Activated naive CD8-positive, alpha-beta T cell (primary cell): ENCODE results near the gene NTNG1.
A peak's percentile ranks its signal among the peaks of the same experiment; 100 is the strongest.

Source experiments
- H3K27ac Mint-ChIP-seq: one replicate; pipeline ENCODE4 v1.8.0; 2021; ENCODE audit warnings: mixed read lengths
- H3K27me3 Mint-ChIP-seq: one replicate; pipeline ENCODE4 v1.8.0; 2021; ENCODE audit warnings: mixed read lengths
- H3K36me3 Mint-ChIP-seq: one replicate; pipeline ENCODE4 v1.8.0; 2021; ENCODE audit warnings: mixed read lengths
- H3K4me1 Mint-ChIP-seq: one replicate; pipeline ENCODE4 v1.8.0; 2021; ENCODE audit warnings: low read depth, mixed read lengths
- H3K4me3 Mint-ChIP-seq: one replicate; pipeline ENCODE4 v1.8.0; 2021; ENCODE audit warnings: mild to moderate bottlenecking, mixed read lengths
- H3K9me3 Mint-ChIP-seq: one replicate; pipeline ENCODE4 v1.8.0; 2021; ENCODE audit warnings: low read depth, mixed read lengths

The NTNG1 gene

DNA sequence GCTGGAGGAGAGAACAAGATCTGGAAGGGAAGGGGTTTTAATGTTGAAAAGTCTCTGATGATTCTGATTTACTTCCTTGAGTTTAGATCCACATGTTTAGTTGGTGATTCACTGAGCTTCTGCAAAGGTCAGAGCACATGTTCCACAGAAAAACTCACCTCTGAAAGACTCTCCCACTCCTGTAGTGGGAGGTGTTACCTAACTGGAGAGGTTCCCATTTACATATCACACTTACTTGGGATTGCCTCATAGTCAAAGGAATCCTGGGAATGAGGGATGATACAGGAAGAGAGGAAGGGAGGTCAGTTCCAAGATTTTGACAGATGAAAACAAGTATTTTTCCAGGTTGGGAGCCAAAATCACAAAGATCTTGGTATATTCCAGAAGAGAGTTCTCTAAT, 2.7 kb upstream of the NTNG1 start:
- no peak overlapping the region for H3K27ac Mint-ChIP-seq
- no peaks in the 10 kb centered on the region for H3K36me3 Mint-ChIP-seq
- peaks cover 26% of the 10 kb centered on the region for H3K4me1 Mint-ChIP-seq
- H3K27me3 Mint-ChIP-seq, result peaks cover 30% of the 10 kb centered on the region
- H3K4me3 Mint-ChIP-seq, result no peak overlapping the region
- no peaks in the 10 kb centered on the region for H3K9me3 Mint-ChIP-seq

GRCh38 chr1:107138767-107139445, 1.9 kb upstream of the NTNG1 start:
- H3K4me3 Mint-ChIP-seq, result peak overlapping the region; percentile 83
- no peaks in the 10 kb centered on the region for H3K9me3 Mint-ChIP-seq
- no peaks in the 10 kb centered on the region for H3K36me3 Mint-ChIP-seq
- peaks cover 33% of the 10 kb centered on the region for H3K27me3 Mint-ChIP-seq
- H3K4me1 Mint-ChIP-seq, result peaks cover 26% of the 10 kb centered on the region
- no peak overlapping the region for H3K27ac Mint-ChIP-seq

GRCh38 chr1:107139833-107140702, 771 bp upstream of the NTNG1 start:
- H3K4me3 Mint-ChIP-seq, result peak overlapping the region; percentile 83
- no peak overlapping the region for H3K27ac Mint-ChIP-seq
- H3K27me3 Mint-ChIP-seq, result peaks cover 35% of the 10 kb centered on the region
- H3K9me3 Mint-ChIP-seq, result no peaks in the 10 kb centered on the region
- peaks cover 26% of the 10 kb centered on the region for H3K4me1 Mint-ChIP-seq
- no peaks in the 10 kb centered on the region for H3K36me3 Mint-ChIP-seq

DNA sequence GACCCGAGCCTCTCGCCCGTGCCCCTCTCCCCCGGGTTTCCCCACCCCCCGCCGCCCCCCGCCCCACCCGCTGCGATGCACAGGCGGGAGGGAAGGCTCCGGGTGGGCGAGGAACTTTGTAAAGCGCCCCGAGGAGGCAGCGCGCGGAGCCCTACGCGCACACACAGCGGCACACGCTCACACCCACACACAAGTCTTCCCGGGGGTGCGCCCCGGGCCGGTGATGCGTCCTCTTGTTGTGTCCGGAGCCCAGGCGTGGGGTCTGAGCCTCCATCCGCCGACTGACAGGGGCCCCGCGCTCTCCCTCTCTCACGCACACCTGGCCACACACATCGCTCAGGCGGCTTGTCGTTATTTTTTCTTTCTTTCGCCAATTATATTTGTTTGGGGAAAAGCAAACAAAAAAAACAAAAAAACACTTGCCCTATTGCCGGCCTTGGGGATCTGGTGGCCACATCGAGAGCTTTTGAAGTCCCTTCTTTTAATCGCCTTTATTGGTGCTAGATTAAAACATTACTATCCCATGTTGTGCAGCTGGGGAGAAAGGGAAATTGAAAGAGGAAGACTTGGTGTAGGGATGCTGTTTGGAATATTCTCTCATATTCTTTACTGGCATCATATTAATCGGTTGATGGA, 770 bp downstream of the NTNG1 start:
- H3K4me3 Mint-ChIP-seq, result peak overlapping the region; percentile 90
- peaks cover 26% of the 10 kb centered on the region for H3K4me1 Mint-ChIP-seq
- H3K9me3 Mint-ChIP-seq, result no peaks in the 10 kb centered on the region
- no peaks in the 10 kb centered on the region for H3K36me3 Mint-ChIP-seq
- no peak overlapping the region for H3K27ac Mint-ChIP-seq
- H3K27me3 Mint-ChIP-seq, result peaks cover 39% of the 10 kb centered on the region

DNA sequence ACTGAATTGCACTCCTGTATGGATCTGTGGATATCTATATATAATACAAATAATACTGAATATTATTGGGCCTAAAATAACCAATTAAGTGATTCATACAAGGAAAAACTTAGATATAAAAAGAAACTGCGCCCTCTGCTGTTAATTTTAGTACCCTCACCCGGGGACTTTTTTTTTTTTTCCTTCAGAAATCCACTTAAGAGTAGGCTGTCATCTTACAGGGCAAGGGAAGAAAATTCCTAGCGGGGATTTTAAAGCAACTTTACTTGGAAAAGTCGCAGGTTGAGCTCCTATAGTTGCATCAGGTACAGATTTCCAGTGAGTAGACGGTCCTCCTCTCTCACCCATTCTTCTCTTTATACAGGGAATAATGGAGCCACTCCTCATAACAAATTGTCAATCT, 1.3 kb downstream of the NTNG1 start:
- Mint-ChIP-seq H3K4me3 (peak overlapping the region; percentile 90), H3K9me3 (no peaks in the 10 kb centered on the region), H3K27me3 (peaks cover 39% of the 10 kb centered on the region), H3K4me1 (peaks cover 26% of the 10 kb centered on the region), H3K27ac (no peak overlapping the region), H3K36me3 (no peaks in the 10 kb centered on the region)

DNA sequence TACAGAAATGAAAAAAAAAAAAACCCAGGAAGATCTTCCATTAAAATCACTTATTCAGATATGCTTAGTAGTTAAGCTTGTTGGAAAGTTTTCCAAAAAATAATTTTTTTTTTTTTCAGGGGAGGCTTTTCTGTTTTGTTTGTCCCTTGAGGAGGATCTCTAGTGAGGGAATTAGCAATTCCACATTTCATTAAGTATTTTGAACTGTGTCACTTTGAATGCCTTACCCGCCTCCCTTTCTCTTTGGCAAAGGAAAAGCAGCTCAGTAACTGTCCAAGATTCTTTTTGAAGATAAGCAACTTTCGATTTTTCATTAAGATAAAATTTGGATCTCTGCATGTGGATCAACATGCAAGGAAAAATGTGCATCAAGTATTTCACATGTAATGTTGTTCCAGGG, 1.8 kb downstream of the NTNG1 start:
- Mint-ChIP-seq H3K27ac (no peak overlapping the region), H3K9me3 (no peaks in the 10 kb centered on the region), H3K4me1 (peaks cover 26% of the 10 kb centered on the region), H3K4me3 (no peak overlapping the region), H3K36me3 (no peaks in the 10 kb centered on the region), H3K27me3 (peaks cover 39% of the 10 kb centered on the region)

DNA sequence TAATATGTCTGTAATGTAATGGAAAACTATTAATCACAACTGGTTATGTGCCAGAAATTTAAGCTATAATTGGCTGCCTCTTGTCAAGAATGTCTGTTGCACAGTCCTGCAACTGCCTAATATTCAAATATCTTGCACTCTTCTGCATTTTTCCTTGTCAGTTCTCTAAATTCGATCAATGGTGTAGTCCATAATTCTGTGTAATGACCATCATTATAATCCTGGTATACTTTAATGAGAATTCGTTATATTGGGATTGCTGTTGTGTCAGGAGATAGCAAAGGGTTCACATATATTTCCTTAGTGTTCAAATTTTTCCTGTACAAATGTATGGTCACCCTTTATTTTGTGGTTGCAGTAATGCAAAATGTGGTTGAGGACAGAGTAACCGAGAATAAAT, 4.8 kb downstream of the NTNG1 start:
- H3K27ac Mint-ChIP-seq, result no peak overlapping the region
- no peaks in the 10 kb centered on the region for H3K36me3 Mint-ChIP-seq
- H3K4me3 Mint-ChIP-seq, result no peak overlapping the region
- peaks cover 33% of the 10 kb centered on the region for H3K27me3 Mint-ChIP-seq
- H3K4me1 Mint-ChIP-seq, result peaks cover 10% of the 10 kb centered on the region
- H3K9me3 Mint-ChIP-seq, result no peaks in the 10 kb centered on the region

GRCh38 chr1:107147843-107148242, 7.0 kb downstream of the NTNG1 start:
- H3K4me3 Mint-ChIP-seq, result no peak overlapping the region
- no peaks in the 10 kb centered on the region for H3K4me1 Mint-ChIP-seq
- no peaks in the 10 kb centered on the region for H3K9me3 Mint-ChIP-seq
- peaks cover 23% of the 10 kb centered on the region for H3K27me3 Mint-ChIP-seq
- no peaks in the 10 kb centered on the region for H3K36me3 Mint-ChIP-seq
- H3K27ac Mint-ChIP-seq, result no peak overlapping the region

DNA sequence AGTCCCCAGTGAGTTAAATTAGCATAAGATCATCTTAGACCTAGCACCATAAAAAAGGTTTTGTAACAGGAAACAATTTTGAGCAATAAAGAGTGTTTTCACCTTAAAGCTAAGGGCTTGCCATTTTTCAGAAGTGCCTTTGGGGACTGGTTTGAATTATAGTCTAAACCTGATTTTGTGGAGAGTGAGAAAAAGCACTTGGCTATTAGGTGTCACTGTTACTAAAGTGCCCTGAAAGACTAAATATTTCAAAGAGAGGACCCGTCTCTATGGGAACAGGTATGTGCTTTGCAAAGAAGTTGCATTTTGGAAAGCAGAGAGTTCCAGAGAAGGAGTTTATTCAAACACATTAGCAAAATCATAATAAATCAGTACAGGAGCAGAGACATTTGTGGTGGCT, 9.1 kb downstream of the NTNG1 start:
- H3K4me3 Mint-ChIP-seq, result no peak overlapping the region
- no peaks in the 10 kb centered on the region for H3K9me3 Mint-ChIP-seq
- no peaks in the 10 kb centered on the region for H3K36me3 Mint-ChIP-seq
- H3K4me1 Mint-ChIP-seq, result no peaks in the 10 kb centered on the region
- no peak overlapping the region for H3K27ac Mint-ChIP-seq
- H3K27me3 Mint-ChIP-seq, result peaks cover 16% of the 10 kb centered on the region

DNA sequence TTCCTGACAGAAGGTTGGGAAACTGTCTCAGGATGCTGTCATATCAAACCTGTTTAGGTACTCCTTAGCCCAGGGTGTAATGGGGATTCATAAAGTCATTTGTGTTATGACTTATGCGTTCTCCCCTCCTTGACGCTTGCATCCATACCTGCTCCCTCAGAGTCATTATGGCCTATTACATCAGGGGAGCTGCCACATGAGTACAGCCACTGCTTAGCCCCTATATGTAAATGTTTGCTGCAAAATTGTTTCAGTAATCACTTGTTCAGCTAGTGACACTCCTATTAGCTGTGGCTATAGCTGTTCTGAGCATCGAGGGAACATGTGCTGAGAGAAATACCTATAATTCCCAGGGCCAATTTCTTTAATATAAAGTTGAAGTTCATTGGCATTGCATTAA, 10.5 kb downstream of the NTNG1 start:
- H3K27me3 Mint-ChIP-seq, result peaks cover 10% of the 10 kb centered on the region
- no peaks in the 10 kb centered on the region for H3K4me1 Mint-ChIP-seq
- no peaks in the 10 kb centered on the region for H3K9me3 Mint-ChIP-seq
- no peak overlapping the region for H3K4me3 Mint-ChIP-seq
- no peak overlapping the region for H3K27ac Mint-ChIP-seq
- H3K36me3 Mint-ChIP-seq, result no peaks in the 10 kb centered on the region

- Mint-ChIP-seq H3K9me3 (no peaks in the 10 kb centered on the region), H3K27me3 (peaks cover 9% of the 10 kb centered on the region), H3K4me1 (no peaks in the 10 kb centered on the region), H3K36me3 (no peaks in the 10 kb centered on the region), H3K27ac (no peak overlapping the region), H3K4me3 (no peak overlapping the region)
Observed at GRCh38 chr1:107152395-107152794, 11.6 kb downstream of the NTNG1 start.

DNA sequence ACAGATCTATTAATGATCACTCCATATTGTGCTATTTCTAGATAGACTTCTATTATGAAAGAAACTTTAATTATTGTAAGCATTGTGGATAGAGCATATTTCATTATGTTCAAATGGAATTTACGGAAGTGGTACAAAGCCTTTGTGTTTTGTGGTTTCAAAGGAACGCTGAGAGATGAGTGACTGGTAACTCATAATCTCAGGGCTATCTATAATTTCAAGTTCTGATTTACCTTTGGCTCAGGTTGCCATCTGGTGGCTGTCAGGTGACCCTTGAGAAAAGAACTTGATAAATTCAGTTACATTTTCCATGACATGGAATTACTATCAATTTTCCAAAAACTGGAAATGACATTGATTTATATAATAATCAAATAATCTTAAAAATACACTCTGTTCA, 12.2 kb downstream of the NTNG1 start:
- no peaks in the 10 kb centered on the region for H3K4me1 Mint-ChIP-seq
- no peaks in the 10 kb centered on the region for H3K9me3 Mint-ChIP-seq
- H3K27me3 Mint-ChIP-seq, result peaks cover 9% of the 10 kb centered on the region
- no peak overlapping the region for H3K4me3 Mint-ChIP-seq
- H3K36me3 Mint-ChIP-seq, result no peaks in the 10 kb centered on the region
- no peak overlapping the region for H3K27ac Mint-ChIP-seq

- Mint-ChIP-seq H3K4me1 (no peaks in the 10 kb centered on the region), H3K36me3 (no peaks in the 10 kb centered on the region), H3K27ac (no peak overlapping the region), H3K27me3 (peaks cover 7% of the 10 kb centered on the region), H3K4me3 (no peak overlapping the region), H3K9me3 (no peaks in the 10 kb centered on the region)
Observed at GRCh38 chr1:107158496-107158895, 17.7 kb downstream of the NTNG1 start.

- H3K27me3 Mint-ChIP-seq, result peaks cover 5% of the 10 kb centered on the region
- H3K4me3 Mint-ChIP-seq, result no peak overlapping the region
- no peaks in the 10 kb centered on the region for H3K36me3 Mint-ChIP-seq
- H3K9me3 Mint-ChIP-seq, result no peaks in the 10 kb centered on the region
- H3K4me1 Mint-ChIP-seq, result no peaks in the 10 kb centered on the region
- H3K27ac Mint-ChIP-seq, result no peak overlapping the region
Observed at GRCh38 chr1:107158991-107159390, 18.2 kb downstream of the NTNG1 start.

GRCh38 chr1:107162745-107163144, 21.9 kb downstream of the NTNG1 start:
- no peaks in the 10 kb centered on the region for H3K4me1 Mint-ChIP-seq
- peaks cover 6% of the 10 kb centered on the region for H3K27me3 Mint-ChIP-seq
- H3K9me3 Mint-ChIP-seq, result peaks cover 6% of the 10 kb centered on the region
- no peak overlapping the region for H3K27ac Mint-ChIP-seq
- H3K4me3 Mint-ChIP-seq, result no peak overlapping the region
- no peaks in the 10 kb centered on the region for H3K36me3 Mint-ChIP-seq
